CD4-positive, alpha-beta T cell (primary cell): Measurements from ENCODE around the gene TLR9. TPM values are rescaled to one million over a fixed set of nuclear protein-coding genes. Genes with fewer than 3 reads are reported as not detected.

Experiments
- ATAC-seq: fragments of 200-7000 bp; cut with Tn5 transposase; one replicate; pipeline ENCODE4 v1.10.0; 2022; ENCODE audit warnings: mild to moderate bottlenecking; ENCODE audit not compliant: poor library complexity
- CTCF ChIA-PET: fragments of 350-600 bp; sonication (Branson Sonifier 250); formaldehyde crosslinking; loops from one replicate; lab custom pipeline; 2021; ENCODE audit warnings: antibody characterized with exemption, inconsistent platforms; lab: Charles Lee
- POLR2A ChIA-PET: fragments of 350-600 bp; sonication (Branson Sonifier 250); formaldehyde crosslinking; loops from one replicate; lab custom pipeline; 2021; ENCODE audit warnings: antibody characterized with exemption, inconsistent platforms; lab: Charles Lee
- DNase-seq, 14 experiments: peaks; one replicate each; pipeline ENCODE4 v3.0.0-alpha.2; 2013 to 2020; ENCODE audit warnings: mixed read lengths in 2 of 14
- H3K27ac ChIP-seq, 2 donors: one replicate each; pipeline versions ENCODE4 v1.5.1 to v1.7.0; 2013; ENCODE audit warnings: low read length in 2 of 2, low read depth in 1 of 2, mild to moderate bottlenecking in 1 of 2
- H3K27me3 ChIP-seq, 2 experiments: 1 replicate in 1 of 2; 2 replicates in 1 of 2; pipeline versions ENCODE4 v1.6.1 to v1.7.0; 2013; ENCODE audit warnings: low read length in 2 of 2, control low read depth in 1 of 2, mild to moderate bottlenecking in 1 of 2, moderate library complexity in 1 of 2; ENCODE audit not compliant: insufficient read depth in 2 of 2, control insufficient read depth in 1 of 2
- H3K36me3 ChIP-seq: one replicate; pipeline ENCODE4 v1.6.1; 2013; ENCODE audit warnings: low read length, control low read depth; ENCODE audit not compliant: insufficient read depth
- H3K4me1 ChIP-seq: one replicate; pipeline ENCODE4 v1.6.1; 2013; ENCODE audit warnings: low read length, control low read depth; ENCODE audit not compliant: insufficient read depth
- H3K4me3 ChIP-seq: one replicate; pipeline ENCODE4 v1.5.1; 2013; ENCODE audit warnings: mild to moderate bottlenecking, low read length, moderate library complexity
- H3K9me3 ChIP-seq, 2 experiments: 1 replicate in 1 of 2; 2 replicates in 1 of 2; pipeline versions ENCODE4 v1.6.1 to v1.7.0; 2013; ENCODE audit warnings: low read length in 2 of 2, mild to moderate bottlenecking in 2 of 2, control low read depth in 1 of 2, moderate library complexity in 1 of 2; ENCODE audit not compliant: control insufficient read depth in 1 of 2, insufficient read depth in 1 of 2
- H3K27ac Mint-ChIP-seq: one replicate; pipeline ENCODE4 v1.8.0; 2020; ENCODE audit warnings: mixed read lengths
- H3K27me3 Mint-ChIP-seq: one replicate; pipeline ENCODE4 v1.8.0; 2021; ENCODE audit warnings: mixed read lengths
- H3K36me3 Mint-ChIP-seq: one replicate; pipeline ENCODE4 v1.8.0; 2021; ENCODE audit warnings: low read depth, mixed read lengths
- H3K4me1 Mint-ChIP-seq: one replicate; pipeline ENCODE4 v1.8.0; 2021; ENCODE audit warnings: low read depth, mixed read lengths
- H3K4me3 Mint-ChIP-seq: one replicate; pipeline ENCODE4 v1.8.0; 2020; ENCODE audit warnings: mild to moderate bottlenecking, mixed read lengths
- H3K9me3 Mint-ChIP-seq: one replicate; pipeline ENCODE4 v1.8.0; 2020; ENCODE audit warnings: mixed read lengths
- CTCF ChIP-seq: fragments of 200-600 bp; IDR thresholded peaks from one replicate; pipeline ENCODE4 v1.8.0; 2022; ENCODE audit warnings: antibody characterized with exemption, mild to moderate bottlenecking
- intact Hi-C, 2 experiments: fragments of 100-400 bp; cut with DNase I in 1 of 2; cut with micrococcal nuclease in 1 of 2; formaldehyde crosslinking; loops; one replicate each; pipeline versions ENCODE4 v1.15.1 to v1.9.0; 2023 to 2025; cut with DNase I, micrococcal nuclease
- total RNA-seq, 174 experiments: library from RNA in 2 of 174; stranded (reverse) in 2 of 174; gene quantifications; one replicate each; pipeline ENCODE4 v1.2.3 and lab custom pipeline; 2021 to 2026

TLR9 gene
- total RNA-seq, 2 experiments from 2014 or later = 0.08 to 0.17 TPM

- H3K4me3 Mint-ChIP-seq = peak overlapping the region; percentile 4
- H3K27ac ChIP-seq = peak overlapping the region; percentile 5 to 62
- peak overlapping the region; percentile 76 for H3K27ac Mint-ChIP-seq
- peaks cover 97% of the 10 kb centered on the region for H3K4me1 ChIP-seq
- intact Hi-C loops = loop anchor here in 1 of 2 experiments (2.0 to 5.0 kb wide), 2 partner anchors 188 to 228 kb away; no protein-coding TSS in a partner anchor
- ChIA-PET CTCF (interaction anchor here (1.2 to 4.3 kb wide), 7 partner anchors 10 to 99 kb away, joined by 3 to 27 read pairs (median 6); partner anchors contain the start of gene TWF2), POLR2A (interaction anchor here (1.3 to 8.6 kb wide), 4 partner anchors 18 to 59 kb away, joined by 4 to 74 read pairs (median 36); partner anchors contain the start of genes TWF2 and WDR82)
- TF ChIP-seq CTCF = no peak
- DNase-seq (peak in 3 of 14 experiments; percentile 7 to 34 (median 23)), ATAC-seq (no peak)
- peaks cover 81% of the 10 kb centered on the region for H3K4me1 Mint-ChIP-seq
- H3K36me3 Mint-ChIP-seq = peaks cover 26% of the 10 kb centered on the region
- no peaks in the 10 kb centered on the region for H3K9me3 ChIP-seq
- peaks cover 17% of the 10 kb centered on the region for H3K36me3 ChIP-seq
- no peaks in the 10 kb centered on the region for H3K27me3 ChIP-seq
- H3K4me3 ChIP-seq = peak overlapping the region; percentile 31
- H3K27me3 Mint-ChIP-seq = no peaks in the 10 kb centered on the region
- no peaks in the 10 kb centered on the region for H3K9me3 Mint-ChIP-seq
Observed at GRCh38 chr3:52218937-52219650, 6.4 kb downstream of the TLR9 start.

- Histone ChIP-seq H3K4me1 (peaks cover 91% of the 10 kb centered on the region), H3K27me3 (no peaks in the 10 kb centered on the region), H3K27ac (peak overlapping the region; percentile 40 to 62), H3K36me3 (peaks cover 23% of the 10 kb centered on the region), H3K4me3 (peak overlapping the region; percentile 31), H3K9me3 (no peaks in the 10 kb centered on the region)
- peak overlapping the region; percentile 76 for H3K27ac Mint-ChIP-seq
- POLR2A ChIA-PET = interaction anchor here (0.8 to 7.5 kb wide), 4 partner anchors 18 to 69 kb away, joined by 3 to 64 read pairs (median 5); partner anchors contain the start of genes GLYCTK and WDR82
- peaks cover 75% of the 10 kb centered on the region for H3K4me1 Mint-ChIP-seq
- peak in 6 of 14 experiments; percentile 41 to 69 (median 62) for DNase-seq
- no peaks in the 10 kb centered on the region for H3K9me3 Mint-ChIP-seq
- no peak for TF ChIP-seq CTCF
- no peak for ATAC-seq
- peak overlapping the region; percentile 4 for H3K4me3 Mint-ChIP-seq
- intact Hi-C loops = loop anchor here in 1 of 2 experiments (2.0 to 5.0 kb wide), 2 partner anchors 189 to 228 kb away; no protein-coding TSS in a partner anchor
- H3K36me3 Mint-ChIP-seq = peaks cover 32% of the 10 kb centered on the region
- CTCF ChIA-PET = interaction anchor here (2.0 to 4.3 kb wide), 4 partner anchors 10 to 61 kb away, joined by 7 to 27 read pairs (median 14); partner anchors contain the start of genes TWF2 and WDR82
- no peaks in the 10 kb centered on the region for H3K27me3 Mint-ChIP-seq
Observed at GRCh38 chr3:52218454-52218853, 7.0 kb downstream of the TLR9 start.

GRCh38 chr3:52218026-52218425 lies 7.4 kb downstream of the TLR9 start:
- Histone ChIP-seq H3K4me3 (peak overlapping the region; percentile 31), H3K27ac (peak overlapping the region; percentile 36 to 40), H3K27me3 (no peaks in the 10 kb centered on the region), H3K9me3 (no peaks in the 10 kb centered on the region), H3K36me3 (peaks cover 28% of the 10 kb centered on the region), H3K4me1 (peaks cover 86% of the 10 kb centered on the region)
- Mint-ChIP-seq H3K27me3 (no peaks in the 10 kb centered on the region), H3K4me3 (peak overlapping the region; percentile 40), H3K27ac (peak overlapping the region; percentile 76), H3K9me3 (no peaks in the 10 kb centered on the region), H3K4me1 (peaks cover 71% of the 10 kb centered on the region), H3K36me3 (peaks cover 36% of the 10 kb centered on the region)
- ATAC-seq (no peak), DNase-seq (peak in 1 of 14 experiments; percentile 5)
- POLR2A ChIA-PET = interaction anchor here (0.8 to 7.5 kb wide), 8 partner anchors 15 to 121 kb away, joined by 3 to 64 read pairs (median 6); partner anchors contain the start of genes GLYCTK and WDR82
- CTCF ChIA-PET = interaction anchor here (1.9 to 4.3 kb wide), 4 partner anchors 14 to 121 kb away, joined by 7 to 27 read pairs (median 13); partner anchors contain the start of genes TWF2 and WDR82
- intact Hi-C loops = loop anchor here in 1 of 2 experiments (2.0 to 5.0 kb wide), 2 partner anchors 189 to 229 kb away; no protein-coding TSS in a partner anchor
- TF ChIP-seq CTCF = no peak
